LHCN-M2 (cell line): Measurements from ENCODE around the gene ITFG1. TPM values are rescaled to one million over a fixed set of nuclear protein-coding genes. Genes with fewer than 3 reads are reported as not detected.
A peak's percentile ranks its signal among the peaks of the same experiment; 100 is the strongest.
"Not testable (repeated sequence)": the region's sequence is repeated elsewhere in the genome, so short reads cannot be mapped to it uniquely, and the experiment has no call there.

Experiments
- DNase-seq: peaks from one replicate; pipeline ENCODE4 v3.0.0-alpha.2; 2012; ENCODE audit warnings: low read depth
- total RNA-seq: library from RNA; depleted of rRNA; stranded (reverse); fragments of >200 nt; gene quantifications from 2 replicates; pipeline ENCODE4 v1.2.3, GENCODE V29; 2014

ITFG1 gene
- total RNA-seq, 1 experiment from 2014 or later: 69.2 TPM

GRCh38 chr16:47342055-47342454 lies 118.8 kb downstream of the ITFG1 start:
- peak; percentile 22 for DNase-seq

GRCh38 chr16:47330562-47330961 lies 130.3 kb downstream of the ITFG1 start:
- not testable (repeated sequence) for DNase-seq

GRCh38 chr16:47324309-47324708 lies 136.6 kb downstream of the ITFG1 start:
- not testable (repeated sequence) for DNase-seq

- DNase-seq: no peak
Measured at GRCh38 chr16:47323241-47323640, 137.6 kb downstream of the ITFG1 start.

GRCh38 chr16:47320546-47321310 lies 140.1 kb downstream of the ITFG1 start:
- peak; percentile 29 for DNase-seq

- no peak for DNase-seq
Measured at GRCh38 chr16:47317465-47318240, 143.2 kb downstream of the ITFG1 start.

GRCh38 chr16:47316442-47317015 lies 144.3 kb downstream of the ITFG1 start:
- DNase-seq: no peak

GRCh38 chr16:47311738-47312505 lies 148.9 kb downstream of the ITFG1 start:
- DNase-seq: no peak

- DNase-seq: no peak
Measured at GRCh38 chr16:47310792-47311211, 150.1 kb downstream of the ITFG1 start.

- no peak for DNase-seq
Measured at GRCh38 chr16:47309581-47310312, 151.1 kb downstream of the ITFG1 start.

DNA sequence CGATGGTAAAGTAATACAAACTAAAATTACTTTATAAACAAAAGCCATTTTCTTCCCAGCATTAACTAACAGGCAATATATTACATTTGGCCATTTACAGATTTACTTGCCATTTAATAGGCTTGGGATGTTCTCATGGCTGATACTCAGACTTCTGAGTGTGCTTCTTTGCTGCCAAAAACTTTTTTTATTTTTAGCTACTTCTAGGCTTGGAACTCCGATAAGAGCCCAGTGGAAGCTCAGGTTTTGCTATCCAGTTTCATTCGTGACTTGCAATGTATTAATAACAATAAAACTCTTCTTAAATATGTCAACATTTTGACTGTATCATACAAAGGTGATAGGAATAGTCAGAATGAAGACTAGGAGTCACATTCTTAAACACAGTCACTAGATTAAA lies 152.3 kb downstream of the ITFG1 start:
- DNase-seq: no peak

DNA sequence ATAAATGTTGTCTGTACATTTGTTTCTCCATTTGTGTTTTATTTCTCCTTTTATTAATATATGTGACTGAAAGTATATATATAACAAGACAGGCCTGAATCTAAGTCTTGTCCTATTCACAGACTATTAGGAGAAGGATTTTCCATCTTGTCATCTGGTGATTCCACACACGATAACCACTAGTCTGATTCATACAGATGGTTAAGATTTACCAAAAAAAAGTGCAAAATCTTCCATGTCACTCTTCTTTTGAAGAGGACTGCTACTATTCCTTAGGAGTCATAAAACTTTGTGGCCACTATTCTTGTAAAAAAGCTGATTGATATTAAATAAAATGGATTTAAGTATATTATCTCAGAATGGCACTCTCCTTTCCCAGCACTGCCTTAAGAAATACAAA lies 156.3 kb downstream of the ITFG1 start:
- DNase-seq: no peak

- DNase-seq: no peak
Measured at GRCh38 chr16:47299587-47299986, 161.3 kb downstream of the ITFG1 start.

- DNase-seq: no peak
Measured at GRCh38 chr16:47284999-47285398, 175.9 kb downstream of the ITFG1 start.

DNA sequence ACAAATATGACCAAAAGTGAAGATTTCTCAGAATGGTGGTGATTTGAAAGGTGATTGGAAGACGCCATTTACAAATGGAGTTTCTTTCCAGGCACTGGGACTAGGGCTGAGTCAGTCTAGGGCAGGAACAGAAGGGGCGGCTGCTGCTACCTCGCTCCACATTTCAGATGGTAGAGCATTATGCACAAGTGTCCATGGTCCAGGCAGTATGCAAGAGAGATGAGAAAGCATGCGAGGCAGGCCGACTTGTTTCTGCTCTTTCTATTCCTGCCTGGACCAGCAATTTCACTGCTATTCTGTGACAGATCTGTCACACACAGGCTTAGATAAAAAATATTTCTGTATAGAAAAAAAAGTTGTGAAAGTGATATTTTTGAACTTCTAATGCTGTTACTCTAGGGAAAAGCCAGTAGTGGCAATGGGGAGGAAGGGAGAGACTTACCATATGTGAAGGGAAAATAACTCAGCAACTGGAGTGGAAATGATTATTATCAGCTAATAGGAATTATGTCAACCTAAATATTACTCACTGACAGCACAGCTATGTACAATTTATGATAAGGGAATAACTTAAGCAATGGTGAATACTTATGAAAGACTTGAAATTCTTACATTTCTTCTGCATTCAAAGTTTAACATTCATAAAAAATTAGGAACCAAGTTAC lies 182.4 kb downstream of the ITFG1 start:
- DNase-seq: no peak

GRCh38 chr16:47276522-47276921 lies 184.3 kb downstream of the ITFG1 start:
- DNase-seq: no peak

GRCh38 chr16:47262938-47263337 lies 197.9 kb downstream of the ITFG1 start:
- peak; percentile 12 for DNase-seq

DNA sequence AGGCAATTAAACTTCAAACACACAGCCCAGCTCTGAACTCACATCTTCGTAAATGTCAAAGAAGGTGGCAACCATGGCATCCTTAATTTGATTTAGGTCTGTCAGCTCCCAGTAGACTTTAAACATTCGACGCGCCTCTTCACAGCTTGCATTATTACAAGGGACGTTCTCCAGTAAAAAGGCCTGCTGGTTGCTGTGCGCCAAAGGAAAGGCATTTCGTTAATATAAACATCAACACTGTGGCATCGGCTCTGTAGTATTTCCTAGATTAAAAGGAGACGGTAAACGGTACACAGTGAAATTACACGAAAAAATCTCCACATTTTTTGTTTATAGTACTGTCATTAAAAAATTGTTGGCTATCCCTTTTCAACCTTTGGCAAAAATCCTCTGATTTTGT lies 200.4 kb downstream of the ITFG1 start:
- no peak for DNase-seq

DNA sequence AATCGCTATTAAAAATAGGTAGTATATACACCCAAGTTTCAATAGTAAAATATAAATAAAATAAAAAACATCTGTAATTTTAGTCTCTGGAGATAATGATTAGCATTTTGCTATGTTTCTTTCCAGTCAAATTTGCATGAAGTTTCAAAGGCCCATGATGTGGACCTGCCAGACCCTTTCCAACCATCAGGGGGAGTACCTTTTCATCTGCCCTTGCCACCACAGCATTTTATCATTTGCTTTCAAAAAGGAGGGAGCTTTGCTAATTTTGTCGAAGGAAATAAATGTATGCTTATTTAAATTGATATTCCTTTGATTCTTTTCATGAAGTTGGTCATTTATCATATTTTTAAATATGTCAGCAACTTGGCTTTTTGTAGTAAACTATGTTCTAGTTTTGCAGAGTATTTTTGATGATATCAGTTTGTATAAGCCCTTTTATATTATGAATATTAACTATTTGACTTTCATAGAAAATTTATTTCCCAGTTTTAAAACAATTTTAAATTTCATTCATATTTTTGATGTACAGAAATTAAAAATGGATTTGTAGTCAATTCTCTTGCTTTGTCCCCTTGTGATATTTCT lies 201.9 kb downstream of the ITFG1 start:
- DNase-seq: peak; percentile 19

DNA sequence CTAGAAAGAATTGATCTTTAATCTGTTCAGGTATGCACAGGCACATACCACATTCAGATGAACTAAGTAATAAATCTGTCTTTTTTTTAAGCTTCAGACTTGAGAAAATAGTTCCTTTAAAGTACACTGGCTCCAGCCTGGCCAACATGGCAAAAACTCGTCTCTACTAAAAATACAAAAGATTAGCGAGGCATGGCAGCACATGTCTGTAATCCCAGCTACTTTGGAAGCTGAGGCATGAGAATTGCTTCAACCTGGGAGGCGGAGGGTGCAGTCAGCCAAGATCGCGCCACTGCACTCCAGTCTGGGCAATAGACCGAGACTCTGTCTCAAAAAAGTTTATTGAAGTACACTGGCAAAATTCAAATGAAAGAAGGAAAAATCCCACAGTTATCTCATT lies 206.1 kb downstream of the ITFG1 start:
- DNase-seq: no peak
